Karpas-422 (cell line): ENCODE data around the gene RNF20. TPM values are rescaled to one million over a fixed set of nuclear protein-coding genes. Genes with fewer than 3 reads are reported as not detected.

Experiments
- DNase-seq: peaks from one replicate; pipeline ENCODE4 v3.0.0-alpha.2; 2015
- H2AFZ ChIP-seq: fragments of 200-600 bp; sonication (generic); 2 replicates; pipeline ENCODE4 v1.6.1; 2014; ENCODE audit warnings: antibody characterized with exemption, low read length, mixed read lengths
- H3K27ac ChIP-seq: fragments of 200-600 bp; sonication (generic); 2 replicates; pipeline ENCODE4 v1.5.1; 2014; ENCODE audit warnings: mild to moderate bottlenecking, low read length, moderate library complexity
- H3K27me3 ChIP-seq: fragments of 200-600 bp; sonication (generic); 2 replicates; pipeline ENCODE4 v1.6.1; 2014; ENCODE audit warnings: low read length, mixed read lengths
- H3K36me3 ChIP-seq: fragments of 200-600 bp; sonication (generic); 2 replicates; pipeline ENCODE4 v1.6.1; 2014; ENCODE audit warnings: low read length, mixed read lengths; ENCODE audit not compliant: insufficient read depth
- H3K4me1 ChIP-seq: fragments of 200-600 bp; sonication (generic); 2 replicates; pipeline ENCODE4 v1.6.1; 2014; ENCODE audit warnings: mild to moderate bottlenecking, low read length, mixed read lengths
- H3K4me2 ChIP-seq: fragments of 200-600 bp; sonication (generic); 2 replicates; pipeline ENCODE4 v1.6.1; 2014; ENCODE audit warnings: low read length, low read depth, mild to moderate bottlenecking; ENCODE audit not compliant: poor library complexity, severe bottlenecking
- H3K4me3 ChIP-seq: fragments of 200-600 bp; sonication (generic); 2 replicates; pipeline ENCODE4 v1.5.1; 2014; ENCODE audit warnings: mild to moderate bottlenecking, antibody characterized with exemption, low read length, mixed read lengths
- H3K79me2 ChIP-seq: fragments of 200-600 bp; sonication (generic); 2 replicates; pipeline ENCODE4 v1.6.1; 2014; ENCODE audit warnings: mild to moderate bottlenecking, low read length, mixed read lengths
- H3K9ac ChIP-seq: fragments of 200-600 bp; sonication (generic); 2 replicates; pipeline ENCODE4 v1.6.0; 2014; ENCODE audit warnings: low read length
- H3K9me2 ChIP-seq: fragments of 200-600 bp; sonication (generic), shearing (Covaris generic); replicated peaks from 2 replicates; pipeline ENCODE4 v1.6.0; 2014; ENCODE audit warnings: mild to moderate bottlenecking, low read length, moderate library complexity; ENCODE audit not compliant: insufficient read depth
- H3K9me3 ChIP-seq: fragments of 300-700, 200-600 bp; sonication (generic); 2 replicates; pipeline ENCODE4 v1.6.1; 2014; ENCODE audit warnings: low read length, mixed read lengths
- H4K20me1 ChIP-seq: fragments of 200-600 bp; sonication (generic); 2 replicates; pipeline ENCODE4 v1.6.1; 2014; ENCODE audit warnings: mild to moderate bottlenecking, antibody characterized with exemption, low read length, low read depth; ENCODE audit not compliant: insufficient read depth
- total RNA-seq: library from RNA; depleted of rRNA; stranded (reverse); fragments of >200 nt; shearing (Covaris generic); gene quantifications from 2 replicates; pipeline ENCODE4 v1.2.3, GENCODE V29; 2014; ENCODE audit warnings: low replicate concordance; rRNA removed

Gene RNF20
- total RNA-seq: 12.0 and 17.7 TPM in 2 replicates

- DNase-seq: peak; percentile 100
- H3K79me2 ChIP-seq: peaks cover 47% of the 10 kb centered on the region
- H3K4me3 ChIP-seq: peak within 1 kb of the TSS; percentile 99
- H3K4me1 ChIP-seq: peaks cover 19% of the 10 kb centered on the region
- peak within 1 kb of the TSS; percentile 96 for H3K9ac ChIP-seq
- no peaks in the 10 kb centered on the region for H4K20me1 ChIP-seq
- H3K27me3 ChIP-seq: no peaks in the 10 kb centered on the region
- peak within 1 kb of the TSS; percentile 98 for H2AFZ ChIP-seq
- peak within 1 kb of the TSS; percentile 57 for H3K27ac ChIP-seq
- peak within 1 kb of the TSS; percentile 90 for H3K4me2 ChIP-seq
- no peaks in the 10 kb centered on the region for H3K9me3 ChIP-seq
- peaks cover 24% of the 10 kb centered on the region for H3K36me3 ChIP-seq
- H3K9me2 ChIP-seq: no peaks in the 10 kb centered on the region
Measured at GRCh38 chr9:101533334-101534204, at the start of gene RNF20. Gene RNF20 (plus strand): TSS chr9:101533853. CDS start chr9:101535424, 1,571 bp downstream.

GRCh38 chr9:101484046-101484445, 49.6 kb upstream of the RNF20 start:
- no peaks in the 10 kb centered on the region for H3K36me3 ChIP-seq
- no peaks in the 10 kb centered on the region for H3K79me2 ChIP-seq
- H3K27me3 ChIP-seq: no peaks in the 10 kb centered on the region
- no peak overlapping the region for H2AFZ ChIP-seq
- H3K9me2 ChIP-seq: no peaks in the 10 kb centered on the region
- H3K9ac ChIP-seq: no peak overlapping the region
- no peak overlapping the region for H3K4me3 ChIP-seq
- no peaks in the 10 kb centered on the region for H3K9me3 ChIP-seq
- H3K4me2 ChIP-seq: no peak overlapping the region
- no peaks in the 10 kb centered on the region for H4K20me1 ChIP-seq
- no peak overlapping the region for H3K27ac ChIP-seq
- H3K4me1 ChIP-seq: no peaks in the 10 kb centered on the region
- DNase-seq: no peak

- H3K4me1 ChIP-seq: no peaks in the 10 kb centered on the region
- no peak overlapping the region for H3K27ac ChIP-seq
- no peaks in the 10 kb centered on the region for H3K79me2 ChIP-seq
- no peaks in the 10 kb centered on the region for H3K9me3 ChIP-seq
- H3K4me3 ChIP-seq: no peak overlapping the region
- H2AFZ ChIP-seq: no peak overlapping the region
- DNase-seq: no peak
- H3K4me2 ChIP-seq: no peak overlapping the region
- H3K27me3 ChIP-seq: no peaks in the 10 kb centered on the region
- H4K20me1 ChIP-seq: no peaks in the 10 kb centered on the region
- H3K9me2 ChIP-seq: no peaks in the 10 kb centered on the region
- no peak overlapping the region for H3K9ac ChIP-seq
- H3K36me3 ChIP-seq: no peaks in the 10 kb centered on the region
Measured at GRCh38 chr9:101485924-101486692, 47.5 kb upstream of the RNF20 start.

GRCh38 chr9:101486693-101487442, 46.8 kb upstream of the RNF20 start:
- no peaks in the 10 kb centered on the region for H3K36me3 ChIP-seq
- no peak for DNase-seq
- H3K9ac ChIP-seq: no peak overlapping the region
- no peaks in the 10 kb centered on the region for H4K20me1 ChIP-seq
- H3K9me3 ChIP-seq: no peaks in the 10 kb centered on the region
- H3K4me1 ChIP-seq: no peaks in the 10 kb centered on the region
- no peak overlapping the region for H3K4me2 ChIP-seq
- H3K79me2 ChIP-seq: no peaks in the 10 kb centered on the region
- H3K9me2 ChIP-seq: no peaks in the 10 kb centered on the region
- no peaks in the 10 kb centered on the region for H3K27me3 ChIP-seq
- H3K4me3 ChIP-seq: no peak overlapping the region
- no peak overlapping the region for H2AFZ ChIP-seq
- H3K27ac ChIP-seq: no peak overlapping the region

GRCh38 chr9:101487443-101487840, 46.2 kb upstream of the RNF20 start:
- Histone ChIP-seq H3K36me3 (no peaks in the 10 kb centered on the region), H3K9me3 (no peaks in the 10 kb centered on the region), H3K9me2 (no peaks in the 10 kb centered on the region), H3K79me2 (no peaks in the 10 kb centered on the region), H4K20me1 (no peaks in the 10 kb centered on the region), H3K27me3 (no peaks in the 10 kb centered on the region), H3K4me2 (no peak overlapping the region), H3K27ac (no peak overlapping the region), H3K9ac (no peak overlapping the region), H3K4me3 (no peak overlapping the region), H2AFZ (no peak overlapping the region), H3K4me1 (no peaks in the 10 kb centered on the region)
- no peak for DNase-seq

GRCh38 chr9:101495810-101496209, 37.8 kb upstream of the RNF20 start:
- DNase-seq: no peak
- no peak overlapping the region for H3K4me3 ChIP-seq
- no peak overlapping the region for H3K4me2 ChIP-seq
- H3K79me2 ChIP-seq: no peaks in the 10 kb centered on the region
- H3K4me1 ChIP-seq: no peaks in the 10 kb centered on the region
- no peaks in the 10 kb centered on the region for H3K27me3 ChIP-seq
- H3K9me3 ChIP-seq: no peaks in the 10 kb centered on the region
- no peak overlapping the region for H3K9ac ChIP-seq
- H4K20me1 ChIP-seq: no peaks in the 10 kb centered on the region
- no peaks in the 10 kb centered on the region for H3K36me3 ChIP-seq
- H3K27ac ChIP-seq: no peak overlapping the region
- no peak overlapping the region for H2AFZ ChIP-seq
- H3K9me2 ChIP-seq: no peaks in the 10 kb centered on the region

- no peak overlapping the region for H3K4me2 ChIP-seq
- H4K20me1 ChIP-seq: no peaks in the 10 kb centered on the region
- H3K4me1 ChIP-seq: no peaks in the 10 kb centered on the region
- no peaks in the 10 kb centered on the region for H3K27me3 ChIP-seq
- no peak overlapping the region for H3K4me3 ChIP-seq
- no peak overlapping the region for H3K27ac ChIP-seq
- no peak overlapping the region for H3K9ac ChIP-seq
- no peaks in the 10 kb centered on the region for H3K36me3 ChIP-seq
- no peaks in the 10 kb centered on the region for H3K79me2 ChIP-seq
- H2AFZ ChIP-seq: no peak overlapping the region
- H3K9me3 ChIP-seq: no peaks in the 10 kb centered on the region
- no peaks in the 10 kb centered on the region for H3K9me2 ChIP-seq
- DNase-seq: no peak
Measured at GRCh38 chr9:101498323-101498722, 35.3 kb upstream of the RNF20 start.

GRCh38 chr9:101504188-101504587, 29.5 kb upstream of the RNF20 start:
- Histone ChIP-seq H3K9me2 (no peaks in the 10 kb centered on the region), H3K27ac (no peak overlapping the region), H2AFZ (no peak overlapping the region), H3K4me3 (no peak overlapping the region), H4K20me1 (no peaks in the 10 kb centered on the region), H3K27me3 (no peaks in the 10 kb centered on the region), H3K79me2 (no peaks in the 10 kb centered on the region), H3K36me3 (no peaks in the 10 kb centered on the region), H3K9me3 (no peaks in the 10 kb centered on the region), H3K4me1 (no peaks in the 10 kb centered on the region), H3K4me2 (no peak overlapping the region), H3K9ac (no peak overlapping the region)
- DNase-seq: no peak
